ENCODE measurements around the gene MRPL23.

MRPL23 gene

GRCh38 chr11:1918436-1919315 lies 28.5 kb upstream of the MRPL23 start:
- no peak overlapping the region for H3K27ac ChIP-seq
- TF ChIP-seq, protein P1, sequence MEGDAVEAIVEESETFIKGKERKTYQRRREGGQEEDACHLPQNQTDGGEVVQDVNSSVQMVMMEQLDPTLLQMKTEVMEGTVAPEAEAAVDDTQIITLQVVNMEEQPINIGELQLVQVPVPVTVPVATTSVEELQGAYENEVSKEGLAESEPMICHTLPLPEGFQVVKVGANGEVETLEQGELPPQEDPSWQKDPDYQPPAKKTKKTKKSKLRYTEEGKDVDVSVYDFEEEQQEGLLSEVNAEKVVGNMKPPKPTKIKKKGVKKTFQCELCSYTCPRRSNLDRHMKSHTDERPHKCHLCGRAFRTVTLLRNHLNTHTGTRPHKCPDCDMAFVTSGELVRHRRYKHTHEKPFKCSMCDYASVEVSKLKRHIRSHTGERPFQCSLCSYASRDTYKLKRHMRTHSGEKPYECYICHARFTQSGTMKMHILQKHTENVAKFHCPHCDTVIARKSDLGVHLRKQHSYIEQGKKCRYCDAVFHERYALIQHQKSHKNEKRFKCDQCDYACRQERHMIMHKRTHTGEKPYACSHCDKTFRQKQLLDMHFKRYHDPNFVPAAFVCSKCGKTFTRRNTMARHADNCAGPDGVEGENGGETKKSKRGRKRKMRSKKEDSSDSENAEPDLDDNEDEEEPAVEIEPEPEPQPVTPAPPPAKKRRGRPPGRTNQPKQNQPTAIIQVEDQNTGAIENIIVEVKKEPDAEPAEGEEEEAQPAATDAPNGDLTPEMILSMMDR (conservative IDR thresholded peaks at IDR 0.05): no peak
- no peak for TF ChIP-seq ZFX (IDR thresholded peaks at IDR 0.05)

DNA sequence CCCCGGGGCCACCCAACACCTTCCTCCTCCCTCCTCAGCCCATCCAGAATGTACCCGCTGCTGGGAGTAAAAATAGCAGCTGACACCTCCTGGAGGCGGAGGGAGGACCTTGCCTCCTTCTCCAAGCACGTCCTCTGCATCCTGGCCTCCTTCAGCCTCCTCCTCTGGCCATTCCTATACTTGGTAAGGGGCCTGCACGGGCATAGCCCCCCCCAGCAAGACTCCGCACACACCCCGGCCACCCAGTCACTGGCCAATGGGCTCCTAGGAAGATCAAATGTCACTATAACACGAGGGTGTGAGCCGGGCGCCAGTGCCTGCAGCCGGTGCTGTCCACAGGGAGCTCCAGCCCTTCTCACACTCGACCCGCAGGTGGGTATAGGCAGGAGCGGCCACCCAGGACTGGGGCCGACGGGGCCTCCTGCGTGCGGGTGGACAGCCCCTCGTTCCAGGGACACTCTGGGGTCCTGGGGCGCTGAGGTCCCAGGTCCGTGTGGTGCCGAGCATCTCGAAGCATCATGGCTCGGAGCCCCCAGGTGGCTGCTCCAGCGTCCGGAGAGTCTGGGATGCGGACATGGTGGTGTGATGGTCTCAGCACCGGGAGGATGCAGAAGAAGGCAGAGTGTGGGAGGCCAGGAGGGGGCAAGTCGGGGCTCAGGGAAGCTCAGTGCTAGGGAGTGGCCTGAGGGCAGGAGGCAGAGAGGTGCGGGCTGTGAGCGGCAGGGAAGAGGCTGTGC lies 27.6 kb upstream of the MRPL23 start, which contains the start of gene TNNT3:
Gene TNNT3, plus strand, starts transcription at position 313 of the 737 bp plus-strand sequence. CDS start 3,172 bp downstream, outside the sequence.
- TF ChIP-seq, protein P1 (conservative IDR thresholded peaks at IDR 0.05): no peak
- TF ChIP-seq ZFX (IDR thresholded peaks at IDR 0.05): no peak
- no peak within 1 kb of the TSS for H3K27ac ChIP-seq

- TF ChIP-seq, protein P1 (conservative IDR thresholded peaks at IDR 0.05): no peak
- no peak for TF ChIP-seq ZFX (IDR thresholded peaks at IDR 0.05)
These were observed 26.8 kb upstream of the MRPL23 start for GRCh38 chr11:1920128-1920908.

GRCh38 chr11:1920909-1921573 lies 26.1 kb upstream of the MRPL23 start:
- no peak for TF ChIP-seq ZFX (IDR thresholded peaks at IDR 0.05)
- TF ChIP-seq, protein P1 (conservative IDR thresholded peaks at IDR 0.05): no peak
- H3K27ac ChIP-seq: no peak overlapping the region

More at GRCh38 chr11:1920128-1920908, 26.8 kb upstream of the MRPL23 start:
- no peak overlapping the region for H3K27ac ChIP-seq

DNA sequence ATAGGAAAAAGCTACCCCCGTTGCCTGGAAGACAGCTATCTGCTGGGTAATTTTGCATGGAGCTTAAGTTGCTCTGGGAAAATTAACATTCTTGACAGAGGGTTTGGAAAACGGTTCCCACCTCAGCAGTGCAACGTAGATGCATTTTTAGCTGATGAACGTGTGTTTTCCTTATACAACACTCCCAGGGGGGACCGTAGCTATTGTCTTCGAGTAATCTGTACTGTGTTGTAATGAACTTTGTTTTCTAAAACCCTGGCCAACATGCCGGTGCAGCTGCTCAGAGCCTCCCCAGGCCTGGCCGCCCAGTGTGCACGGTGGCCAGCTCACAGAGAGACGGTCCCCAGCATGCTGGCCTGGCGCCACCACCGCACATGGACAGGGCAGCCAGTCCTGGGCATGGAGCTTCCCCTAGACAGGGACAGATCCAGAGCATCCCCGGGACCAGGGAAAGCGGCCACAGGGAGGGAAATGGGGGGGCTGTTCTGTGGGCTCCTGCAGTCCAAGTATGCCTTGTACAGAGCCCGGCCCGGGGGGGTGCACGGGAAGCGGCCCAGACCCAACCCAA lies 25.5 kb upstream of the MRPL23 start:
- no peak for TF ChIP-seq ZFX (IDR thresholded peaks at IDR 0.05)
- TF ChIP-seq, protein P1 (conservative IDR thresholded peaks at IDR 0.05): no peak
- no peak overlapping the region for H3K27ac ChIP-seq

DNA sequence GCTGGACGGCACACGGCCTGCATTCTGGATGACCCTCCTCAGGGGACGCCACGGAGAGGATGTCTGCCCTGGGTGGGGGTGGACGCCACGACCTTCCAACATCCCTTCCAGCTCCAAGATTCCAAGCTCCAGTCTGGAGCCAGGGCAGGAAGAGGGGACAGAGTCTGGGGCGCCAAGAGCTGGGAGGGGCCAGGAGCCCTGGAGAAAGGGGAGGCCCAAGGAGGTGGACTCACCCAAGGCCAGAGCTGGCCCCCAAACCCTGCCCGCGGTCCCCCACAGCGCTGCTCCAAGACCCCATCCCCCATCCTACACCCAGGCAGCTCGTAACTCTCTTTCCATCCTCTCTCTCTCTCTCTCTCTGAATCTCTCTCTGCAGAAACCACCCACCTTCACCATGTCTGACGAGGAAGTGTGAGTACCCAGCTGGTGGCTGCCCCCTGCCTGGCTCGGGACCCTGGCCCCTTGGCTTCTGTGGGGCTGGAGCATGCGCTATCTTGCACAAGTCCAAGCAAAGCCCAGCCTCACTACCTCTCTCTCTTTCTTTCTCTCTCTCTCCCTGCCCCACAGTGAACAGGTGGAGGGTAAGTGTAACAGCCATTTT lies 24.6 kb upstream of the MRPL23 start:
- TF ChIP-seq, protein P1 (conservative IDR thresholded peaks at IDR 0.05): no peak
- no peak for TF ChIP-seq ZFX (IDR thresholded peaks at IDR 0.05)
- H3K27ac ChIP-seq: no peak overlapping the region

All from C4-2B (cell line).